ENCODE results near the gene SMPD1.

Gene SMPD1

GRCh38 chr11:6400431-6401345, 10.4 kb downstream of the SMPD1 start:
- H3K4me1 ChIP-seq (ENCODE audit: control insufficient read depth in 1 of 2, insufficient read depth in 1 of 2, low read depth in 1 of 2, low read length in 1 of 2): no peaks in the 10 kb centered on the region
- no peak overlapping the region for H3K4me3 ChIP-seq (ENCODE audit: low read depth in 1 of 2, low read length in 1 of 2)
- no peaks in the 10 kb centered on the region for H3K27me3 ChIP-seq
- no peaks in the 10 kb centered on the region for H3K36me3 ChIP-seq
- TF ChIP-seq, protein P1, sequence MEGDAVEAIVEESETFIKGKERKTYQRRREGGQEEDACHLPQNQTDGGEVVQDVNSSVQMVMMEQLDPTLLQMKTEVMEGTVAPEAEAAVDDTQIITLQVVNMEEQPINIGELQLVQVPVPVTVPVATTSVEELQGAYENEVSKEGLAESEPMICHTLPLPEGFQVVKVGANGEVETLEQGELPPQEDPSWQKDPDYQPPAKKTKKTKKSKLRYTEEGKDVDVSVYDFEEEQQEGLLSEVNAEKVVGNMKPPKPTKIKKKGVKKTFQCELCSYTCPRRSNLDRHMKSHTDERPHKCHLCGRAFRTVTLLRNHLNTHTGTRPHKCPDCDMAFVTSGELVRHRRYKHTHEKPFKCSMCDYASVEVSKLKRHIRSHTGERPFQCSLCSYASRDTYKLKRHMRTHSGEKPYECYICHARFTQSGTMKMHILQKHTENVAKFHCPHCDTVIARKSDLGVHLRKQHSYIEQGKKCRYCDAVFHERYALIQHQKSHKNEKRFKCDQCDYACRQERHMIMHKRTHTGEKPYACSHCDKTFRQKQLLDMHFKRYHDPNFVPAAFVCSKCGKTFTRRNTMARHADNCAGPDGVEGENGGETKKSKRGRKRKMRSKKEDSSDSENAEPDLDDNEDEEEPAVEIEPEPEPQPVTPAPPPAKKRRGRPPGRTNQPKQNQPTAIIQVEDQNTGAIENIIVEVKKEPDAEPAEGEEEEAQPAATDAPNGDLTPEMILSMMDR (IDR thresholded peaks at IDR 0.05): no peak
- H3K9me3 ChIP-seq: no peaks in the 10 kb centered on the region
- H3K27ac ChIP-seq: no peak overlapping the region

- Histone ChIP-seq H3K4me3 (ENCODE audit: low read depth in 1 of 2, low read length in 1 of 2) (no peak overlapping the region), H3K27ac (no peak overlapping the region), H3K4me1 (ENCODE audit: control insufficient read depth in 1 of 2, insufficient read depth in 1 of 2, low read depth in 1 of 2, low read length in 1 of 2) (no peaks in the 10 kb centered on the region), H3K36me3 (no peaks in the 10 kb centered on the region), H3K9me3 (no peaks in the 10 kb centered on the region), H3K27me3 (no peaks in the 10 kb centered on the region)
- TF ChIP-seq, protein P1 (IDR thresholded peaks at IDR 0.05): no peak
These were observed 11.2 kb downstream of the SMPD1 start for GRCh38 chr11:6401464-6401863.

DNA sequence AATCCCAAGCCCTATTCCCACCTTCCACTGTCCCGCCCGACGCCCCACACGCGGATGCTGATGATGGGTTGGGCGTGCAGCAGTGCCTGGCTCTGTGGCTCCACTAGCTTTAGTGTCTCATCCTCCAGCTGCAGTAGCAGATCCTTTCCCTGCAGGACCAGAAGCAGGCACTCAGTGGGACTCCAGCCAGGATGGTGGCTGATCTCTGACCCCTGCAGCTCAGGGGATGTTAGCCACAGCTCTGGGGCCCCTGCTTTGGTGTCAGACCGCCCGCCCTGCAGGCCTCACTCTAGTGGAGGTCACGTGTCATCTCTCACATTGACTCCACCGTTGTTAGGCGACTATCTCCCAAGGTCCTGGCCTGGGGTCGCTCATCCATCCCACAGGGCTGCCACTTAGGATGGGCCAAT, 11.8 kb downstream of the SMPD1 start:
- H3K27ac ChIP-seq: no peak overlapping the region
- no peaks in the 10 kb centered on the region for H3K36me3 ChIP-seq
- H3K4me1 ChIP-seq (ENCODE audit: control insufficient read depth in 1 of 2, insufficient read depth in 1 of 2, low read depth in 1 of 2, low read length in 1 of 2): no peaks in the 10 kb centered on the region

DNA sequence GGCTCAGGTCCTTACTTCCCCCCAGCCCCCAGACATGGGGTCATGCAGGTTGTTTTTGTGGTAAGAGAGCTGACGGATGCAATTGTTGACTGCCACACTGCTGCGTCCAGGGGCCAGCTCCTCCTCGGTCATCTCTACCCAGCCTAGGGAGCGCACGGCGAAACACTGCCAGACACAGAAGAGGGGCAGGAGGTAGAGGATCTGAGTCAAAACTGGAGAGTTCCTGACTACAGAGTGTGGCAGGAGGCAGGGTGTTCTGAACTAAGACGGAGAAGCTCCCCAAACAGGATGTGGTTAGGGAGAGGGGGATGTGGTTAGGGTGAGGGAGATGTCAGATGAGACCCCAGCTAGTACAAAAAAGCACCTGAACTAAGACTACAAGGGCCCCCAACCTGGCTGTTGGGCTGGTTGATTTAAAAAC, 12.3 kb downstream of the SMPD1 start:
- Histone ChIP-seq H3K9me3 (no peaks in the 10 kb centered on the region), H3K4me3 (ENCODE audit: low read depth in 1 of 2, low read length in 1 of 2) (no peak overlapping the region), H3K27me3 (no peaks in the 10 kb centered on the region), H3K36me3 (no peaks in the 10 kb centered on the region), H3K27ac (no peak overlapping the region), H3K4me1 (ENCODE audit: control insufficient read depth in 1 of 2, insufficient read depth in 1 of 2, low read depth in 1 of 2, low read length in 1 of 2) (no peaks in the 10 kb centered on the region)
- TF ChIP-seq, protein P1 (IDR thresholded peaks at IDR 0.05): no peak

More for the DNA sequence above, 11.8 kb downstream of the SMPD1 start:
- H3K4me3 ChIP-seq (ENCODE audit: low read depth in 1 of 2, low read length in 1 of 2): no peak overlapping the region
- TF ChIP-seq, protein P1 (IDR thresholded peaks at IDR 0.05): no peak
- H3K9me3 ChIP-seq: no peaks in the 10 kb centered on the region
- no peaks in the 10 kb centered on the region for H3K27me3 ChIP-seq

- Histone ChIP-seq H3K4me3 (ENCODE audit: low read depth in 1 of 2, low read length in 1 of 2) (no peak overlapping the region), H3K27ac (no peak overlapping the region), H3K27me3 (no peaks in the 10 kb centered on the region), H3K9me3 (no peaks in the 10 kb centered on the region), H3K4me1 (ENCODE audit: control insufficient read depth in 1 of 2, insufficient read depth in 1 of 2, low read depth in 1 of 2, low read length in 1 of 2) (no peaks in the 10 kb centered on the region), H3K36me3 (no peaks in the 10 kb centered on the region)
- TF ChIP-seq, protein P1 (IDR thresholded peaks at IDR 0.05): no peak
These were observed 13.3 kb downstream of the SMPD1 start for GRCh38 chr11:6403539-6403938.
